IMR-90 (cell line): ENCODE measurements around the gene ITGB1BP1. TPM values are rescaled to one million over a fixed set of nuclear protein-coding genes. Genes with fewer than 3 reads are reported as not detected.

ENCODE experiments used
- ATAC-seq: fragments of 200-7000 bp; cut with Tn5 transposase; 2 replicates; pipeline ENCODE4 v1.9.1; 2020; ENCODE audit warnings: low read depth, mild to moderate bottlenecking, moderate library complexity
- BruUV-seq: library from RNA; stranded (reverse); fragments of 400-500 nt; replicated peaks from 2 replicates; lab custom pipeline; 2021; lab: Mats Ljungman, UMichigan
- CTCF ChIA-PET: fragments of 300-600 bp; formaldehyde crosslinking; extraction: SDS; loops from one replicate; lab custom pipeline; 2021; ENCODE audit warnings: antibody characterized with exemption; lab: Yijun Ruan, JAX
- POLR2A ChIA-PET: fragments of 300-600 bp; sonication (Branson Sonifier 250); formaldehyde crosslinking; loops from one replicate; lab custom pipeline; 2022; ENCODE audit warnings: antibody characterized with exemption; ENCODE audit not compliant: unreplicated experiment; lab: Charles Lee
- DNase-seq: peaks from one replicate; pipeline ENCODE4 v3.0.0; 2013
- H2AFZ ChIP-seq: replicated peaks from 2 replicates; pipeline ENCODE3; 2013; ENCODE audit warnings: low read length, mild to moderate bottlenecking; ENCODE audit not compliant: poor library complexity
- H2AK5ac ChIP-seq: 2 replicates; pipeline ENCODE4 v1.6.1; 2013; ENCODE audit warnings: low read depth, low read length, inconsistent platforms
- H2AK9ac ChIP-seq: replicated peaks from 2 replicates; pipeline ENCODE3; 2013; ENCODE audit warnings: mild to moderate bottlenecking, low read depth, low read length, moderate library complexity; ENCODE audit not compliant: poor library complexity
- H2BK120ac ChIP-seq: 2 replicates; pipeline ENCODE4 v1.6.1; 2013; ENCODE audit warnings: low read depth, low read length, inconsistent platforms
- H2BK15ac ChIP-seq: 3 replicates; pipeline ENCODE4 v1.6.1; 2013; ENCODE audit warnings: low read depth, low read length, inconsistent platforms
- H2BK20ac ChIP-seq: 2 replicates; pipeline ENCODE4 v1.6.1; 2013; ENCODE audit warnings: low read depth, mild to moderate bottlenecking, inconsistent platforms, low read length, moderate library complexity
- H2BK5ac ChIP-seq: 2 replicates; pipeline ENCODE4 v1.6.1; 2013; ENCODE audit warnings: mild to moderate bottlenecking, low read depth, low read length, inconsistent platforms; ENCODE audit not compliant: poor library complexity, severe bottlenecking
- H3K14ac ChIP-seq: replicated peaks from 2 replicates; pipeline ENCODE4 v1.6.1; 2013; ENCODE audit warnings: low read depth, low read length, inconsistent platforms
- H3K18ac ChIP-seq: 2 replicates; pipeline ENCODE4 v1.6.1; 2013; ENCODE audit warnings: low read depth, low read length, control low read depth
- H3K23ac ChIP-seq: 2 replicates; pipeline ENCODE4 v1.6.1; 2013; ENCODE audit warnings: low read depth, low read length, inconsistent platforms
- H3K27ac ChIP-seq: 2 replicates; pipeline ENCODE4 v1.5.1; 2013; ENCODE audit warnings: mild to moderate bottlenecking, control low read depth, low read length; ENCODE audit not compliant: insufficient read depth
- H3K27me3 ChIP-seq: 2 replicates; pipeline ENCODE4 v1.6.1; 2013; ENCODE audit warnings: low read length; ENCODE audit not compliant: control insufficient read depth, insufficient read depth
- H3K36me3 ChIP-seq: 2 replicates; pipeline ENCODE4 v1.6.1; 2013; ENCODE audit warnings: low read length, mixed read lengths; ENCODE audit not compliant: control insufficient read depth, insufficient read depth
- H3K4ac ChIP-seq: 2 replicates; pipeline ENCODE4 v1.6.1; 2013; ENCODE audit warnings: low read depth, low read length, inconsistent platforms
- H3K4me1 ChIP-seq: 2 replicates; pipeline ENCODE4 v1.6.1; 2013; ENCODE audit warnings: low read length, mixed read lengths; ENCODE audit not compliant: control insufficient read depth, insufficient read depth
- H3K4me2 ChIP-seq: 2 replicates; pipeline ENCODE4 v1.6.1; 2013; ENCODE audit warnings: low read depth, mild to moderate bottlenecking, control low read depth, low read length, moderate library complexity
- H3K4me3 ChIP-seq: 2 replicates; pipeline ENCODE4 v1.5.1; 2013; ENCODE audit warnings: low read depth, mild to moderate bottlenecking, control low read depth, low read length, moderate library complexity; ENCODE audit not compliant: insufficient read depth
- H3K56ac ChIP-seq: 2 replicates; pipeline ENCODE4 v1.6.1; 2013; ENCODE audit warnings: low read length, inconsistent platforms; ENCODE audit not compliant: insufficient read depth; ENCODE audit errors: extremely low read depth
- H3K79me1 ChIP-seq, 2 experiments: 2 replicates each; pipeline ENCODE4 v1.6.1; 2013; ENCODE audit warnings: low read length in 2 of 2, inconsistent platforms in 1 of 2, low read depth in 1 of 2
- H3K9ac ChIP-seq: 2 replicates; pipeline ENCODE4 v1.6.1; 2013; ENCODE audit warnings: low read depth, low read length, control low read depth
- H3K9me1 ChIP-seq: 2 replicates; pipeline ENCODE4 v1.6.1; 2013; ENCODE audit warnings: low read length, inconsistent platforms; ENCODE audit not compliant: insufficient read depth
- H3K9me3 ChIP-seq: 2 replicates; pipeline ENCODE4 v1.6.1; 2013; ENCODE audit warnings: low read length; ENCODE audit not compliant: control insufficient read depth, insufficient read depth
- H4K20me1 ChIP-seq: 2 replicates; pipeline ENCODE4 v1.6.1; 2013; ENCODE audit warnings: low read length, inconsistent platforms; ENCODE audit not compliant: insufficient read depth
- H4K5ac ChIP-seq: 2 replicates; pipeline ENCODE4 v1.6.1; 2013; ENCODE audit warnings: mild to moderate bottlenecking, low read depth, low read length, control low read depth
- H4K8ac ChIP-seq, 2 experiments: 2 replicates each; pipeline ENCODE4 v1.6.1; 2013; ENCODE audit warnings: low read depth in 2 of 2, low read length in 2 of 2, control low read depth in 1 of 2, inconsistent platforms in 1 of 2
- H4K91ac ChIP-seq: 2 replicates; pipeline ENCODE4 v1.6.1; 2013; ENCODE audit warnings: low read depth, low read length, inconsistent platforms; ENCODE audit not compliant: insufficient read depth
- BHLHE40 ChIP-seq: fragments of 150-350 bp; IDR thresholded peaks from 2 replicates; pipeline ENCODE4 v1.6.1; 2016; ENCODE audit warnings: mild to moderate bottlenecking, low read depth, low read length
- CEBPB ChIP-seq: IDR thresholded peaks from 2 replicates; pipeline ENCODE4 v1.6.1; 2012; ENCODE audit warnings: low read depth, low read length, improper control_type of control experiment
- CHD1 ChIP-seq: IDR thresholded peaks from 2 replicates; pipeline ENCODE4 v1.6.1; 2012; ENCODE audit warnings: low read depth, low read length, improper control_type of control experiment
- CTCF ChIP-seq: conservative IDR thresholded peaks from 2 replicates; pipeline ENCODE4 v1.5.1; 2012; ENCODE audit warnings: mild to moderate bottlenecking, low read depth, low read length, improper control_type of control experiment
- ELK1 ChIP-seq: fragments of 150-350 bp; IDR thresholded peaks from 2 replicates; pipeline ENCODE4 v1.6.1; 2016; ENCODE audit warnings: low read depth, mild to moderate bottlenecking, low read length, moderate library complexity, borderline replicate concordance
- FOS ChIP-seq: fragments of 150-350 bp; IDR thresholded peaks from 2 replicates; pipeline ENCODE4 v1.6.1; 2016; ENCODE audit warnings: low read depth, low read length
- MAFK ChIP-seq: IDR thresholded peaks from 2 replicates; pipeline ENCODE4 v1.6.1; 2012; ENCODE audit warnings: low read depth, low read length, improper control_type of control experiment
- MAZ ChIP-seq: IDR thresholded peaks from 2 replicates; pipeline ENCODE4 v1.6.1; 2012; ENCODE audit warnings: low read depth, mild to moderate bottlenecking, low read length, improper control_type of control experiment, moderate library complexity, borderline replicate concordance
- MXI1 ChIP-seq: IDR thresholded peaks from 2 replicates; pipeline ENCODE4 v1.6.1; 2012; ENCODE audit warnings: low read depth, mild to moderate bottlenecking, low read length, moderate library complexity, borderline replicate concordance
- NFE2L2 ChIP-seq: fragments of 150-350 bp; IDR thresholded peaks from 2 replicates; pipeline ENCODE4 v1.6.1; 2016; ENCODE audit warnings: low read depth, mild to moderate bottlenecking, low read length
- POLR2A ChIP-seq: IDR thresholded peaks from 2 replicates; pipeline ENCODE4 v1.6.1; 2012; ENCODE audit warnings: mild to moderate bottlenecking, low read depth, low read length
- RAD21 ChIP-seq: IDR thresholded peaks from 2 replicates; pipeline ENCODE4 v1.6.1; 2012; ENCODE audit warnings: low read length, improper control_type of control experiment
- RCOR1 ChIP-seq: IDR thresholded peaks from 2 replicates; pipeline ENCODE4 v1.6.1; 2012; ENCODE audit warnings: mild to moderate bottlenecking, low read length, improper control_type of control experiment; ENCODE audit not compliant: insufficient replicate concordance
- RFX5 ChIP-seq: IDR thresholded peaks from 2 replicates; pipeline ENCODE4 v1.8.0; 2012; ENCODE audit warnings: low read depth, mild to moderate bottlenecking, low read length, moderate library complexity
- SMC3 ChIP-seq: fragments of 150-350 bp; IDR thresholded peaks from 2 replicates; pipeline ENCODE4 v1.6.1; 2016; ENCODE audit warnings: low read depth, mild to moderate bottlenecking, antibody characterized with exemption, low read length, moderate library complexity
- USF2 ChIP-seq: fragments of 150-350 bp; IDR thresholded peaks from 2 replicates; pipeline ENCODE4 v1.6.1; 2017; ENCODE audit warnings: mild to moderate bottlenecking, antibody characterized with exemption, low read length, low read depth
- WGBS, 2 experiments: methylation state at CpG; one replicate each; pipeline versions ENCODE4 v1.1.5 to v1.1.7; 2013; ENCODE audit warnings: missing lambda C conversion rate in 2 of 2; ENCODE audit not compliant: insufficient read length in 1 of 2; ENCODE audit errors: extremely low coverage in 2 of 2; 5-methylcytosine and 5-hydroxymethylcytosine counted together
- dilution Hi-C: fragments of 300-500 bp; cut with HindIII; formaldehyde crosslinking; loops from one replicate; pipeline ENCODE4 v1.14.3; 2018; ENCODE audit warnings: low sequenced_read_pairs; ENCODE audit not compliant: unreplicated experiment
- in situ Hi-C: fragments of 300-500 bp; cut with MboI; formaldehyde crosslinking; loops from 3 replicates; pipeline ENCODE4 v1.14.3; 2019; ENCODE audit warnings: low sequenced_read_pairs, inconsistent platforms, mixed read lengths
- intact Hi-C: fragments of 100-400 bp; cut with micrococcal nuclease; formaldehyde crosslinking; loops from 2 replicates; pipeline ENCODE4 v1.10.0; 2022
- polyA plus RNA-seq, 3 experiments: library from polyadenylated mRNA; depleted of rRNA; stranded (reverse); fragments of >200 nt; gene quantifications; 2 replicates each; pipeline ENCODE4 v1.2.3, GENCODE V29; 2012; ENCODE audit warnings: low replicate concordance in 1 of 3
- total RNA-seq: library from RNA; depleted of rRNA; stranded (reverse); fragments of >200 nt; gene quantifications from 2 replicates; pipeline ENCODE4 v1.2.3, GENCODE V29; 2012

The ITGB1BP1 gene
- total and polyA plus RNA-seq, 2 of the 4 experiments (the other 2 are of a cell fraction): 48.6 to 88.1 TPM

GRCh38 chr2:9375857-9376428 is 47.4 kb downstream of the ITGB1BP1 start:
- 60% methylated on average over 1 of the region's 4 CpGs; no CpG with 5 or more reads in 1 of the 2 experiments for WGBS, 2 experiments
- H3K4me2 ChIP-seq: no peak overlapping the region
- no peak overlapping the region for H2BK20ac ChIP-seq
- H4K91ac ChIP-seq: no peak overlapping the region
- H3K9me3 ChIP-seq: no peaks in the 10 kb centered on the region
- no peaks in the 10 kb centered on the region for H3K27me3 ChIP-seq
- H2BK5ac ChIP-seq: no peak overlapping the region
- H2AK5ac ChIP-seq: no peak overlapping the region
- ATAC-seq (no peak), DNase-seq (no peak)
- no peak overlapping the region for H2BK15ac ChIP-seq
- intact Hi-C loops (no loop called here), dilution Hi-C loops (no loop called here), in situ Hi-C loops (loop anchor here (10.0 kb wide), 1 partner anchor 231 kb away; no protein-coding TSS in a partner anchor)
- peaks cover 28% of the 10 kb centered on the region for H3K4me1 ChIP-seq
- peaks cover 23% of the 10 kb centered on the region for H3K9me1 ChIP-seq
- H2AFZ ChIP-seq: peak overlapping the region; percentile 4
- H3K14ac ChIP-seq: no peak overlapping the region
- CTCF ChIA-PET: no interaction called here
- no peak overlapping the region for H3K4ac ChIP-seq
- no TSS peak for BruUV-seq
- peaks cover 2% of the 10 kb centered on the region; the same call in 1 of the 2 replicates for H4K20me1 ChIP-seq
- TF ChIP-seq CHD1 (no peak), FOS (no peak), CTCF (no peak), NFE2L2 (no peak), MXI1 (no peak), MAFK (no peak), USF2 (no peak), POLR2A (no peak), SMC3 (no peak), RFX5 (no peak), BHLHE40 (no peak), RCOR1 (no peak), CEBPB (no peak), MAZ (no peak), RAD21 (no peak), ELK1 (no peak)
- H3K79me1 ChIP-seq: peaks cover 26 to 69% of the 10 kb centered on the region in 2 experiments
- H3K27ac ChIP-seq: no peak overlapping the region
- no peak overlapping the region for H3K23ac ChIP-seq
- no peak overlapping the region for H3K4me3 ChIP-seq
- H3K9ac ChIP-seq: no peak overlapping the region
- no peak overlapping the region for H2BK120ac ChIP-seq
- no peak overlapping the region for H4K5ac ChIP-seq
- peaks cover 31% of the 10 kb centered on the region for H3K36me3 ChIP-seq
- no peak overlapping the region for H2AK9ac ChIP-seq
- POLR2A ChIA-PET: no interaction called here
- H3K18ac ChIP-seq: no peak overlapping the region
- no peak overlapping the region for H4K8ac ChIP-seq
- no peak overlapping the region for H3K56ac ChIP-seq
